Activated CD4-positive, alpha-beta T cell treated with anti-CD3 and anti-CD28 coated beads for 4 hours (primary cell): ENCODE results near the gene TP53BP2.

Experiments
- DNase-seq, 2 donors: peaks; one replicate each; pipeline ENCODE4 v3.0.0-alpha.2; 2020

The TP53BP2 gene

DNA sequence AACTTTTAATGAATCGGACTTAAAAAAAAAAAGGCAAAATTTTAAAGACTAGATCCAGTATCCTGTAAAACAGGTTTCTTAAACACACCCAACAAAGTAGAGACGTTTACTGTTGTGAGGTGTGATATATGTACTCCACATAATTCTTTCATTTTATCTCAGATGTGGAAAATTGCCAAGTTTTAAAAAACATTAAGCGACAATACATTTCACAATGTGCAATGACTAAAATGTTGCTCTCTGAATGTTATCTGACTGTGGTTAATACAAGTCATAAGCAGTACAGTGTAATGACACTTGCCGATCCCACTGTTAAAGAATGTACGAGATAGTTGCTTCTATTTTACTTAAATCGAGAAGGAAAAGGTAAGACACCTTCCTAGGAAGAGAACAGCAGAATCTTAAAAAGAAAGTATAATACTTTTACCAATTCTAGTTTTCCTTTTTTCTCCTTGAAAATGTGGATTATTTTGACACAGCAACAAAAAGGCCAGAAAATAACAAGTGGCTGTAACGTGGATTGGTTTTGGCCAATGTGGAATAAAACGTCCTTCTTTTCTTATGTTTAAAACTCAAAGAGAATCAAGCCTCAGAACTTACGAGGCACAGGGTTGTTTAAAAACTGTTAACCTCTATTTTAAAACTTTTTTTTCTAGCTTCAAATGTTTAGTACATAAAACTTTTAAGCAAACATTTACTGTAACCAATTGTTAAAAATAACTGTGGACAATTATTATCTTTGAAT, 51.4 kb downstream of the TP53BP2 start:
- no peak for DNase-seq

DNA sequence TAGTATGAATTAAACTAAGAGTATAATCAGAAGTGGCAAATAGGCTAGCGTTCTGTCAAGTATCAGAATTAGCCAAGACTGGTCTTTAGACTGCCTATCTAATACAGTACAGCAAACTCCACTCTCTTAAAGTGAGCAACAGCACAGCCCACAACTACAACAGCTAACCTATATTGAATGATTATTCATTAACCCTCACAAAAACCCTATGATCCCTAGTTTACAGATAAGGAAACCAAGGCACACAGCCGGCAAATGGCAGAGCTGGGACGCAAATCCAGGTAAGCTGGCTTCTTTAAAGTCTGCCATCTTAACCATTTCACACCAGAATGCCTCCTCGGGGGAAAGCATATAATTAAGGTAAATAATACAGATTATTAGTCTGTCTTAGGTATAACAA, 52.0 kb downstream of the TP53BP2 start:
- DNase-seq = no peak

DNA sequence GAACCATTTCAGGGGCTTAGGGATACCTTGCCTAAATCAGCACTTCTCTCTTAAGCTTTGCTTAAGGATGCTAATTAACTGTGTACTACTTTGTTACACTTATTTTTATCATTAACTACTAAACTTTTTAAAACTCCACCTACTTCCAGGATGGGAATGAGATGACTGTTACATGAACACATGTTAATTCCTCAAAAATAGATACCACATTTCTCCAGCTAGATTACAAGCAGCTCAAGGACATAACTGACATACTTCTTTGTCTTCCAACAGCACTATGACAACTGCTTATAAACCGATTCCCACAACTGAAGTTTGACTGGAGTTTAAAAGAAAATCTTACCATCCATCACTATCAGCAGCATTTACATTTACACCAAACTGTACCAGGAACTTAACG, 53.7 kb downstream of the TP53BP2 start:
- no peak for DNase-seq

DNA sequence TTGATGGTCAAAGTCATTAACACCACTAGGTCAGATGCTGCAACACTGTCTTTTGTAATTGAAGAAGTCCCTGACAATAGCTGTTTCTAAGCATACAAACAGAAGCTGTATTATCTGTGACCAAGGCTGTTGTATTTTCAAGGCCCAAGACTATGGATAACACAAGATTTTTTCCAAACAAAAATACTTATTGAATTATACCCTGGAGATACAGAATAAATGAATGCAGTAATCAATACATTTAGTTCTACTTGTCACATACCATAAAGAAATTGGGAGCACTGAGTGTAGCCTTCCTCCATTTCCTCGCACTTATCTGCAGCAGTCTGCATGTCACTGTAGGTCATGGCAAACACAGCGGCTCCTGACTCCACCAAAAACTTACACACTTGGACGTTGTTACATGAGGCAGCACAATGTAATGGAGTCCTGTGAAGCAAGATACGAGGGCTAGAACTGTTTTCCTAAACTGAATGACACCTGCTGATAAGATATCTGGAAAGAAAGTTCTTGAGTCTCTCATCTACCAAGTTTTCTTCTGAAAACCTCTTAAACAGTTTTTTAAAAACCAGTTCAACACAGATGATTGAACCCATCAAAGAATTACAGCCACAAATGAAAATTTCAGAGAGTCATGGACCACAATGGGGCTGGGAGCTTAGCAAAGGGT, 56.9 kb downstream of the TP53BP2 start:
- no peak for DNase-seq

DNA sequence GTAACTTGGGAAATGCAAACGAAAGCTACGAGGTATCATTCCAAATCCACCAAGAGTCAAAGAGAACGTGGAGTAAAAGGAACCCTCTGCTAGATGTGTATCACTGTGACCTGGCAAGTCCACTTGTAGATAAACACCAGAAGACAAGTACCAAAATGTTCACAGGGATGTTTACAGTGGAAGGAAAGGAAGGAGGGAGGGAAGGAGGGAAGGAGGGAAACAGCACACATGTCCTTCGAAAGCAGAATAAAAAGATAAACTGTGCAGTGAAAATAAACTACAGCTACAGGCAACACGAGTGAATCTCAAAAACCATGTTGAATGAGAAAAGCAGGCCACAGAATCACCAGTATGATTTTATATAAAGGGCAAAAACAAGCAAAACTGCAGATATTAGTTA, 59.9 kb downstream of the TP53BP2 start:
- DNase-seq = no peak

DNA sequence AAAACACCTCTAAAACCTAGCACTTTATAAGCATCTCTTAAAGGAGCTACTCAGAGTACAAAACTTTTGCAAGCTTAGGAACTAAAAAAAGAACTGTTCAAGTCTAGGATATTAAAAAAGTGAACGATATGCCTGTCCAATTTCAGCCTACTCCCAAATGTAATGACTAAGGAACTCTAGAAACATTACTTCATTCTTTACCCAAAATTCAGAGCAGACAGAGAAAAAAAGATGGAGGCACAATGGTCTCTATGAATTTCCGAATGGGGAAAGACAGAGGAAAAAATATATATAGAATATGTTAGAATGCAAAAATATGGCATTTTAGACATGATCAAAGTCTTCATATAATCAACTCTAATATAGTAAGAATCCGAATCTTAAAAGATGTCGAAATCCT, 61.2 kb downstream of the TP53BP2 start:
- no peak for DNase-seq

DNA sequence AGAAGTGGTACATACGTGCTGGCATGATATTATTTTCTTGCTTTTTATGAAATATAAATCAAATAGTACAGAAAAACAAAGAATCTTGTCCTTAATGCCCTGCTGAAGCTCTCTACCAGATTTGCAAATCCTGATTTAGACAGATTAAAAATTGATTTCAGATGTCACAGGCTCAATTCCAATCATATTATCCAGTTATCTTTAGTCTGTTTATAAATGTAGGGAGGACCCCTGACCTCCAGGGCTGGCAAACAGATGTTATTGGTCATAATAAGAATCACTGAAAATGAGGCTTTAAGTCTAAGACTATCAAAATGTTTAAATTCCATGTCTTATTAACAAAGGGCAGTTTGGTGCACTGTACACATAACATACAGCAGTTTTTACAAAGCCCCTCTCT, 62.1 kb downstream of the TP53BP2 start:
- no peak for DNase-seq

DNA sequence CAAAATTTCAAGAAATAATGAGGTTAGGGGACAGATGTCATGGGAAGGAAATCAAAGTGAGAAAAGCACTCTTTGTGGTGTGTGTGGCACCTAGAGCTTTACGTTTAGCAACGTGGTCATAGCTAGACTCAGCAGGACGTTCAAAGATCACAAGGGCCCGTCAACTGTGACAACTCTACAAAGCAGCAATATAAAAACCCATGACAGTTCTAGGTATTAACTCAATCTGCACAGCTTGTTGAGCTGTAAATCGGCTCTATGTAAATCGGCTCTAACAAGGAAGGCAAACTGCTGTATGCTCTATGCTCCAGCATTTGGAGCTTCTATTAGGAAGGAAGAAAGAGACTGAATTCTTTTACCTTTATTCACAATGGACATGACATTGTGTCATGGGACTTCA, 64.8 kb downstream of the TP53BP2 start:
- DNase-seq = no peak

DNA sequence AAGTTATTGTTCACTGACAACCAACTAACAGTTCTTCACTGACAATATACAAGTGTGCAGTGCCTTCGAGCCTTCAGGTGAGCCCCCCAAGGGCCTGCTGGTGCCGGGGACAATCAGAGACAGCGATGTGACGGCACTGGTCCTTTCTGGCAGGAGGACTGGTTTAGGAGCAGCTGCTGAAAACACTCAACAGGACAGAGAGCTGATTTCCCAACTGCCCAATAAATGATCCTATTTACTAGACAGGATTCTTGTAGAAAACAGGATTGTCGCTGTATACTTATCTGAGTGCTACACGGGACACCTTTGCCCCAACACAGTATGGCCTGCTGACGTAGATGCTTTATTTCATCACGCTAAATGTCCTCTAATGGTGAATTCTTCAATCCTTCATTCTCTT, 65.4 kb downstream of the TP53BP2 start:
- DNase-seq = no peak

DNA sequence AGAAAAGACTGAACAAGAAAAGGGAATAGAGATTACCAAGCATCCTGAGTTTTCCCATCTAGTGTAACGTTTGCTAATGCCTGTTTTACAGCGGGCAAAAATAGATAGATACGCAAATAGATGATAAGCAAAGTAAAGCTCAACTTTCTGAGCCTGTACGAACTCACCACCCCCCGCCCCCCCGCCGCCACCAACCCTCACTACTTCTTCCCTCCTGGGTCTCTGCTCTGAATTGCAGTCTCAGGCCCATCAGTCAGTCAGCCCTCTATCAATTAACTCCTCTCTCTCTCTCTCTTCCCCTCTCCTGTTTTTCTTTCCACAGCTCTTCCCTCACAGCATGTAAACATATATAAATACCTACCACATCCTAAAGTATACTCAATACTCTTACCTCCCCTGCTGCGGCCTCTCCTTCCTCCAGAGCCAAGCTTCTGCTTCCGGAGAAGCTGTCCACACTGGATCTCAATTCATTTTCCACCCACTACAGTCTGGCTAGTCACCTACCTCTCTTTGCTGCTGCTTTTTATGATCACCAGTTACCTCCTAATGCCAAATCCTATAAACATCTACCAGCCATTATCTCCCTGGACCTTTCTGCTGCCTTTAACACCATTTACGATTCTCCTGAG, 68.8 kb downstream of the TP53BP2 start:
- DNase-seq = no peak

DNA sequence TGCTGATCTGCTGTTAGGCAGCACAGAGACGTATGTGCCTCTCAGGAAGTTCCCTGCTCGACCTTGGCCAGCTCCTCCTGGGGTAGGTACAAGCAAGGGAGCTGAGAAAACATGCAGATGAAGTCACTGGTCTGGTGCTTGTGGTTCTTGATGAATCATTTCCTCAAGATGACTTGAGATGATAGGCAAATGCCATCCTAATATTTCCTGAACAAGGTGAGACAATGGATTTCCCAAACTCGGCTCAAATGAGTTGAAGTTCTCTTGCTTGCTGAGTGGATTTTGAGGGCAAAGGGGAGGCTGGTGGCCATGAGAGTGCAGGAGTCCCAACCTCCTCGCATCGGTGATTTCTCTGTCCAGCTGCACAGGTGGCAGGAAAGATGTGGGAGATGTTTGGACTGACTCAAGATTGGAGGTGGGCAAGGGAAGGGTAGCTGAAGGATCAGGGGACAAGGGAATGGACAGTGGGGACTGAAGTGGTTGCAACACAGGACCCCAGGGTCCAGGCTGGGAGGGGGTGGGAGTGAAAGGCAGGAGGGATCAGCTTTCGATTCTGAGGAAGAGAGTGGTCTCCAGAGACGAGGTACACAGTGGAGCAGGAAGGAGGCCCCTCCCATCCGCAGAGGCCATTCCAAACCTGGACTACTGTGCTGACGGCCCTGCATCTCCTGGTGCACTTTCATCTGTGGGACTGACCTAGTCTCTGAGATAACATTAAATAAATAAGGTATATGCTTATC, 69.5 kb downstream of the TP53BP2 start:
- peak; percentile 45 to 48 for DNase-seq

DNA sequence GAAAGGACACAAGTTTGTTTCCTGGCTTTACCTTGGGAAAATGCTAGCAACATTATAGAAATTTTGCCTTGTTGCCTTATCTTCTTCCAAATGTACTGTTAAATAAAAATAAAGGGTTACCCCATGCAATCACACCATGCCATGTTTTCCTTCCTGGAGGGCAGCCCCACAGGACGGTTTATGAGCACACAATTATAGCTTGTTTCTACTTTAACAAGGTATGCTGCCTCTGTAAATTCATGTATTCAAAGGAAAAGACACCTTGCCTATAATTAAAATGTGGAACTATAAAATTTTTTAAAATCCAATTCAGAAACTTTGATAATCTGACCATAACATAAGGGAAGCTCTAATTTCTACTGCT, 70.1 kb downstream of the TP53BP2 start:
- no peak for DNase-seq

DNA sequence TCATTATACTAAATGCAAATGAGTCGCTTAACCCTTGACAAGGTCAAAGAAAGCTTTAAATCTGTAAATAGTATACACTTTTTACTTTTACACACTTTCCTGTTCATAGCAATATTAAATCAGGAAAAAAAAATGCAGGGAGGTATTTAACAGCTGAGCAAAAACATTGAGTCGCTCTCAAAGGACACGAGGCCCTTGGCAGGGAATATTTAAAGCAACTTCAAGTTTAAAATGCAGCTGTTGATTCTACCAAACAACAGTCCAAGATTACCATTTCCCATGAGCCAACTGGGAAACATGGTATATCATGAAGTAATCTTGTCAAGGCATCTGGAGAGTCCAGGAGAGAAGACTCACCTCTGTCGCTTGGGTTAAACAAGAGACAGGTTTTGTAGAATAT, 70.7 kb downstream of the TP53BP2 start:
- no peak for DNase-seq

DNA sequence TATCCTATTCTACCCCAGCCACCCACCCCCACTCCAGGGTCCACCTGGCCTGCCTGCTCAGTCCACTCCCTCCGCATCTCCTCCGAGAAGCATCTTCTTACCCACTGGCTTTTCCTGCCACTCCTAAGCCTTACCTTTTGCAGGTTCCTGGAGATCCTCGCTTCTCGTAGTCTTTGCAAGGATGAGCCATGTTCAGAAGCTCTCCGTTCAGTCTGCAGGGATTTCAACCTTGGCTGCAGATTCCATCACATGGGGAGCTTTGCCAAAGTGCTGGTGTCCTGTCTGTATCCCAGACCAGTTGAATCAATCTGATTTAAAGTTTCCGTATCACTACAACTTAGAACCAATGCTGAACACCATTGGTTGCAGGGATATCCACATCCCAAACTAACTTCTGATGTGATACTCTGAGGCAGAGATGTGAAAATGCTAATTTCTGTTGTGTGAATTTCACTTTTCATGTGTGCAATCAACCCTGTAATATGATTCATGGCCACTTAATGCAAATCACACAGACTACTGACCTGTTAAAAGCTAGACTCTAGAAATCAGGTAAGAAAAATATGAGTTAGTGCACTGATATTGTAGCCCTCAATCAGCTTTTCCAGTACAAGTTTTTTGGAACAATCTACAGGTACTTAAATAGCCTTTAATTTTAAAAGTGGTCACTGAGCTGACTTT, 71.5 kb downstream of the TP53BP2 start:
- no peak for DNase-seq

DNA sequence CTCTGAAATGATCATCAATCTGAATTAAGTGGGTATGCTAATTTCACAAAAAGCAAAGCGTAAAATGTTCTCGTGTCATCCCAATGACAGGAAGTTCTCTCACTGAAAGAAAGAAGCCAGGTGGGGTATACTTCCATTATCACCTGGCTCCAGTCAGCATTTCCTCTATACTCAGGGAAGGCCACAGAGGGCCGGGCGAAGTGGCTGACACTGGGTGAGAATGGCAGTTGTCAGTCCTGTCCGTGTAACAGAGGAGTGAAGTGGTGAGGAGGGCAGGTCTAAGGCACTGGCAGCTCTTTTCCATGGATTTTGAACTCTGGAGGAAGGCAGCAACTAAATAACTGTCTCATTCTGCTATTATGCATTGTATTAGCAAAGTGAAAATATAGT, 73.0 kb downstream of the TP53BP2 start:
- no peak for DNase-seq

DNA sequence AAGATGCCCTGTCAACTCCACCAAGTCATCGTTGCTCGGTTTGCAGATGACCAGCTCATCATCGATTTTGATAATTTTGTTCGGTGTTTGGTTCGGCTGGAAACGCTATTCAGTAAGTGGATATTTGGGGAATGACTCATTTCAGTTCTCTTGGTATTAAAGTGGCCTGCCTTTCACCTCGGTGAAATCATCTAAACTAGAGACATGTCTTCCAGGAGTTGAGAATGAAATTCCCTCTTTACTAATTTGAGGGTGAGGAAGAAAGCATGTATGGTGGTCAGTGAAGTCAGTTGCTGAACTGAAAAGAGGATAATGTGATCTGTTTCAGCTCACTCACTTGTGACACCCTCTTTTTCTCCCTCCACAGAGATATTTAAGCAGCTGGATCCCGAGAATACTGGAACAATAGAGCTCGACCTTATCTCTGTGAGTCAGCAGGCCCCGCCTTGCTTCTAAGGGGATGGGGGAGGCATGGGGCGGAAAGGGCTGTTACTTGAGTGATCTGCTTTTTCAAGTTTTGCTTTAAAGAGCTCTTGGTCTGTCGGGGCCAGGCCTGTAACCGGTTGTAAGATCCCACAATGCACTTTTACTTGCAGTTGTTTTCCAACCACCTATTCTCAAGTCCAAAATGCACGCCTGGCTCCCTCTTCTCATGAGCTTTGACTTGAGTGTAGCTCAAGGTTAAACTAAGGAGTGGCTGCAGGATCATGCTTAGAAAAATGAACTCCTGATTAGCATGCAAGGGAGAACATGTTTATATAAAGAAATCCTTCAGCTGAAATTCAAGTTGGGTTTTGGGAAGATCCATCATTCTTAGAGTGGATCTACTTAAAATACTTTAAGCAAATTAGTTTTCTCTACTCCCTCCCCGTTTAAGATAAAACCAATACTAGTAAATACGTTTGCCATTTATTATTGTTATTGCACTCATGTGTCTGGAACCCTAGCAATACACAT, 73.7 kb downstream of the TP53BP2 start:
- DNase-seq = no peak

DNA sequence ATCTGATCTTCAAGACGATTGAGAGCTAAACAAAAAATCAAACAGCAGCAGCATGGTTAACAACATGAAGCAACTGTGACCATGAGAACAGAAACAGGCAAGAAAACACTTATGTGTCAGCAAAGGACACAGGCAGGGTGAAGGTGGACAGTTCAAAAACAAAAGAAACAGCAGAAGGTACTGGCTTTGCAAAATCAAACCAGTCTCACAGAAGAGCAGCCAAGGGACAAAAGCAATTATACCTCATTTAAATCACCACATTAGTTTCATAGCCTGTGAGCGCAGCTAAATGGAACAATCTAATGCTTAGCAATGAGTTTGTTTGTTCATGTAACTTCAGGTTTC, 74.3 kb downstream of the TP53BP2 start:
- no peak for DNase-seq

DNA sequence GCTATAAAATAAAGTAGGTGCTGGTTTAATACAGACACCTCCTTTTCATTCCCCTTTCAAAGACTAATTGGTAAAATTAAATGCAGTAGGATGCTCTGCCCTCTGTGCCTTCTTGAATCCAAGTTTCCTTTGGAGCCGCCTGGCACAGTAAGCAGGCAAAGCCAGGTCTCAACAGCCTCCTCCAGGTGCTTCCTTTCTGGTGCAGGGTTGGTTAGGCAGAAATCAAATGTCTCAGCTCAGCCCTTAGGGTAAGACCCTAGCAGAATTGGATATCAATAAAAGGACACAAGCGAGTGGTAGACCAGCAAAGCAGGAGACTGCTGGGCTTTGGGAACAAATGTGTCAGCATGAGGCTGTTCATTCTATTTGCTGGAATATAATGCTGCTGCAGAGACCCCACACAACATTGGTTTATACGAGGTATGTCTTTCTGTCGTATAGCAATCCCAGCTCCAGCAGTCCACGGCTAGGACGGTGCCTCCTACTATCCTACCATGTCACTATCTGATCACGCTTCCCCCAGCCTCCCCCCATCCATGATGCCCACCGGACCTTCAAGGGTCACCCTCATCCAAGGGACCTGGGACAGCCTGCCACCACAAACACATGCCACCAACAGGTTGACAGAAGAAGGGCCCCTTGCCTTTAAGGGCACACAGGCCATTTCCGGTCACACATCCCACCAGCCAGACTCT, 75.0 kb downstream of the TP53BP2 start:
- no peak for DNase-seq

DNA sequence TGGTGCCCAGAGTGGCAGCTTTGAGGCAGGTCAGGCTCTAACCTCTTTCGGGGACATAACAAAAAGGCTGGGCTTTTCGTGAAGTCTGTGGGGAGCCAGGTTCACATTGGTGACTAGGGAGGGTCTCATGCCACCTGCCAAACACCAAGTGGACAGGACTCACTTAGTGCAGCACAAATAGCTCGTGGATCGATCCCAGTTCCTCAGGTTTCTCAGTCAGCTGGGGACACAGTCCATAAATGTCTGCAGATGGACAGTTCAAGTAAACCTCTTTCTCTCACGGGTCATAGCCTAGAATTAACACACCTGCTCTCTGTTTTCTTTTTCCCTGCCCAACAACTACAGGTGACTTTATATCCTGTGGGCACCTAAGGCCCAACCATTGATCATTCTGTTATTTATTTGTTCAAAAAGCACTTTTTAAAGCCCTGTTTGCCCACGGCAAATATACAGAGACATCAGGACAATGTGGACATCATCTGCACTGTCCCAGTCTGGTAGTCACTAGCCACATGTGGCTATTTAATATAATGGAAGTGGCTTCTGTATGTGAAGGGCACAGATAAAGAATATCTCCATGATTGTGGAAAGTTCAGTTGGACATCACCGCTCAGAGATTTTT, 79.9 kb downstream of the TP53BP2 start:
- DNase-seq = no peak

DNA sequence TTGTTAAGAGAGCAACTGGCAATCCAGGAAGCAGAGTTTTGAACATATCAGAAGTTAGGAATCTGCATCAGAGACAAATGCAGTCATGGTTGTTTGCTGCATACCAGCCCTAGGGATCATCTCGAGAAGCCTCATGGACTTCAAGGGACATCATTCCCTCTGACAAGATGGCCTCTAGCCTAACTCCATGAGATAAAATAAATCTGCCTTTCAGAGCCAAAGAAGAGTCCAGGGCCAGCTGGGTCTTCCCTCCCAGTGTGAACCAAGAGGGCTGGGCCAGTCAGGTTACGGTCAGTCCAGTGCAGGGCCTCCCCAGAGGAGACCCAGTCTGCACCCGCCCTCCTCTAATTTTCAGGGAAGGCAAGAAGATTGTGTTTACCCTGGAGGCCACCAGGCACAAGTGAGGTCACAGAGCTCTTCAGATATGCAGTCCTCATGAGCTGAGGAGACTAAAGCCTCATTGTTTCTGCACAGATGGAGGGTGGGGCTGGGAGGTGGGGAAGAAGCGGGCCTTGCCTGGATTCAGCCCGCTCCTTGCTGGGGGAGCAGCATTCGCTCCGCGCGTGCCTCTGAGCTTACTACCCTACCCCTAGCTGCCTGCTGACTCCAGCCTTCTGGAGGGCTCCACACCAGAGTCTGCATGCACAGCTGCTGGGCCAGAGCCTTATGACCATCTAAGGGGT, 80.6 kb downstream of the TP53BP2 start:
- DNase-seq = no peak
